K562 (cell line): ENCODE data around the gene CFAP73. TPM values are rescaled to one million over a fixed set of nuclear protein-coding genes. Genes with fewer than 3 reads are reported as not detected.

Experiments used
- ATAC-seq: fragments of 200-7000 bp; cut with Tn5 transposase; 3 replicates; pipeline ENCODE4 v1.9.1; 2020; ENCODE audit warnings: moderate library complexity
- BruUV-seq: library from RNA; stranded (reverse); fragments of 400-500 nt; replicated peaks from 2 replicates; lab custom pipeline; 2021; lab: Mats Ljungman, UMichigan
- CTCF ChIA-PET: fragments of 300-600 bp; formaldehyde crosslinking; extraction: SDS; loops from one replicate; lab custom pipeline; 2021; ENCODE audit warnings: low intra/inter-chr PET ratio; lab: Yijun Ruan, JAX
- POLR2A ChIA-PET: fragments of 300-600, 350-650 bp; sonication (Branson Sonifier 250); formaldehyde crosslinking; extraction: SDS; loops from one replicate; lab custom pipeline; 2021; ENCODE audit warnings: antibody characterized with exemption, inconsistent platforms; lab: Yijun Ruan, JAX
- DNase-seq, 4 experiments: peaks; one replicate each; pipeline versions ENCODE4 v3.0.0 to v3.0.0-alpha.2; 2011 to 2018; ENCODE audit warnings: low spot score in 3 of 4, mixed read lengths in 3 of 4; ENCODE audit errors: extremely low read depth in 1 of 4
- FAIRE-seq: peaks from 2 replicates; lab custom pipeline; 2011; peaks lifted over from hg19 to GRCh38; lab: Jason Lieb, UNC
- H2AFZ ChIP-seq: 2 replicates; pipeline ENCODE4 v1.6.0; 2011; ENCODE audit warnings: low read depth, low read length, control low read depth, inconsistent platforms
- H3K27ac ChIP-seq: fragments of 200-600 bp; 3 replicates; pipeline ENCODE4 v1.8.0; 2011; ENCODE audit warnings: low read depth, mild to moderate bottlenecking, control low read depth, inconsistent platforms, low read length, moderate library complexity, mixed read lengths; ENCODE audit errors: extremely low read depth
- H3K27me3 ChIP-seq, 2 experiments: fragments of 300-600 bp in 1 of 2; 2 replicates in 1 of 2; 3 replicates in 1 of 2; pipeline versions ENCODE4 v1.6.0 to v1.8.0; 2011; ENCODE audit warnings: inconsistent platforms in 2 of 2, low read length in 2 of 2, mild to moderate bottlenecking in 1 of 2, mixed read lengths in 1 of 2, moderate library complexity in 1 of 2; ENCODE audit not compliant: control insufficient read depth in 2 of 2, insufficient read depth in 2 of 2
- H3K36me3 ChIP-seq: fragments of 300-600 bp; 3 replicates; pipeline ENCODE4 v1.8.0; 2011; ENCODE audit warnings: mild to moderate bottlenecking, low read length, inconsistent platforms; ENCODE audit not compliant: control insufficient read depth, insufficient read depth
- H3K4me1 ChIP-seq, 2 experiments: fragments of 200-600 bp in 1 of 2; replicated peaks in 1 of 2; 2 replicates in 1 of 2; 3 replicates in 1 of 2; pipeline versions ENCODE4 v1.5.1 to v1.8.0; 2011; ENCODE audit warnings: inconsistent platforms in 2 of 2, low read length in 2 of 2, mild to moderate bottlenecking in 1 of 2, mixed read lengths in 1 of 2, moderate library complexity in 1 of 2; ENCODE audit not compliant: control insufficient read depth in 2 of 2, insufficient read depth in 2 of 2
- H3K4me2 ChIP-seq: 2 replicates; pipeline ENCODE4 v1.6.1; 2011; ENCODE audit warnings: low read length, control low read depth, inconsistent platforms, mixed read lengths; ENCODE audit not compliant: insufficient read depth
- H3K4me3 ChIP-seq: fragments of 200-600 bp; sonication (generic), shearing (Covaris generic); 2 replicates; pipeline ENCODE4 v1.5.1; 2016; ENCODE audit warnings: control low read depth, inconsistent platforms
- H3K79me2 ChIP-seq: fragments of 200-600 bp; 3 replicates; pipeline ENCODE4 v1.8.0; 2011; ENCODE audit warnings: low read length, inconsistent platforms; ENCODE audit not compliant: control insufficient read depth, insufficient read depth
- H3K9ac ChIP-seq, 2 experiments: 2 replicates each; pipeline versions ENCODE4 v1.6.0 to v1.6.1; 2011; ENCODE audit warnings: low read depth in 2 of 2, low read length in 2 of 2, control low read depth in 1 of 2, inconsistent platforms in 1 of 2, mild to moderate bottlenecking in 1 of 2, mixed read lengths in 1 of 2; ENCODE audit not compliant: insufficient read depth in 1 of 2
- H3K9me1 ChIP-seq: one replicate; pipeline ENCODE4 v1.6.0; 2011; ENCODE audit warnings: inconsistent platforms, mild to moderate bottlenecking, low read length, moderate library complexity; ENCODE audit not compliant: control insufficient read depth, insufficient read depth
- H3K9me3 ChIP-seq: replicated peaks from 2 replicates; pipeline ENCODE4 v1.5.1; 2011; ENCODE audit warnings: low read depth, low read length, inconsistent platforms; ENCODE audit not compliant: control insufficient read depth, insufficient read depth
- H4K20me1 ChIP-seq: replicated peaks from 2 replicates; pipeline ENCODE4 v1.6.1; 2011; ENCODE audit warnings: low read length, inconsistent platforms, mixed read lengths; ENCODE audit not compliant: control insufficient read depth, insufficient read depth
- AFF1 ChIP-seq, 2 experiments: fragments of 450-650 bp; IDR thresholded peaks; 2 replicates each; pipeline ENCODE4 v1.6.1; 2018; ENCODE audit warnings: mild to moderate bottlenecking in 2 of 2, low read depth in 1 of 2; ENCODE audit not compliant: partially characterized antibody in 2 of 2
- ARID2 ChIP-seq: fragments of 450-650 bp; IDR thresholded peaks from 2 replicates; pipeline ENCODE4 v1.6.1; 2017; ENCODE audit warnings: antibody characterized with exemption, mild to moderate bottlenecking
- CEBPB ChIP-seq: fragments of 450-650 bp; IDR thresholded peaks from 2 replicates; pipeline ENCODE4 v1.6.1; 2016; ENCODE audit warnings: missing genetic modification characterization, missing compliant biosample characterization
- CEBPG ChIP-seq, 3 experiments: fragments of 200-800 bp in 1 of 3; sonication (Bioruptor generic) in 1 of 3; sonication (generic) in 1 of 3; formaldehyde crosslinking in 1 of 3; IDR thresholded peaks in 2 of 3; conservative IDR thresholded peaks in 1 of 3; 2 replicates each; pipeline versions ENCODE4 v1.6.1 to v1.8.0; 2016 to 2022; ENCODE audit warnings: missing compliant biosample characterization in 2 of 3, missing genetic modification characterization in 2 of 3, mild to moderate bottlenecking in 1 of 3, missing genetic modification reagents in 1 of 3
- CHD2 ChIP-seq: IDR thresholded peaks from 2 replicates; pipeline ENCODE4 v1.6.1; 2011; ENCODE audit warnings: low read depth, low read length
- EZH2 ChIP-seq: IDR thresholded peaks from 2 replicates; pipeline ENCODE4 v1.6.1; 2012; ENCODE audit warnings: low read depth, mild to moderate bottlenecking, inconsistent platforms, low read length, borderline replicate concordance
- JUNB ChIP-seq: fragments of 450-650 bp; formaldehyde crosslinking; conservative IDR thresholded peaks from 2 replicates; pipeline ENCODE4 v1.4.0; 2020; ENCODE audit warnings: mild to moderate bottlenecking
- NBN ChIP-seq: fragments of 450-650 bp; IDR thresholded peaks from 2 replicates; pipeline ENCODE4 v1.6.1; 2016; ENCODE audit warnings: low read depth, mild to moderate bottlenecking
- SMAD2 ChIP-seq: fragments of 150-350 bp; IDR thresholded peaks from 2 replicates; pipeline ENCODE4 v1.6.1; 2014; ENCODE audit warnings: low read depth, mild to moderate bottlenecking, low read length
- ZNF518B ChIP-seq: fragments of 250-450 bp; sonication (Bioruptor Pico); IDR thresholded peaks from 2 replicates; pipeline ENCODE4 v1.5.0; 2021; ENCODE audit warnings: mild to moderate bottlenecking, moderate library complexity
- WGBS: fragments of 100-300 bp; shearing (Covaris generic); methylation state at CpG from one replicate; pipeline ENCODE4 v1.1.6; 2016; ENCODE audit warnings: low coverage, mixed read lengths; ENCODE audit not compliant: insufficient coverage; ENCODE audit errors: missing lambda C conversion rate; 5-methylcytosine and 5-hydroxymethylcytosine counted together
- in situ Hi-C: fragments of 300-500 bp; cut with MboI; formaldehyde crosslinking; loops from 4 replicates; pipeline ENCODE4 v1.15.0; 2018; ENCODE audit warnings: inconsistent platforms, mixed read lengths
- intact Hi-C: fragments of 100-400 bp; cut with micrococcal nuclease; formaldehyde crosslinking; loops from 2 replicates; pipeline ENCODE4 v1.14.2; 2022
- polyA plus RNA-seq, 8 experiments: library from polyadenylated mRNA; depleted of rRNA in 4 of 8; stranded (reverse) in 5 of 8; unstranded in 3 of 8; fragments of >200 nt; fragmentation: Nextera tagmentation in 2 of 8; fragmentation: Illumina TruSeq in 1 of 8; extraction: Ambion mirVana in 2 of 8; extraction: Trizol in 1 of 8; gene quantifications; 2 replicates each; pipeline versions ENCODE4 v1.2.1 to v1.2.3, GENCODE V29; 2011 to 2014; ENCODE audit warnings: inconsistent platforms in 1 of 8, missing spikeins in 1 of 8
- total RNA-seq, 7 experiments: library from RNA; depleted of rRNA in 6 of 7; stranded (reverse); fragments of >200 nt in 6 of 7; fragmentation: Illumina TruSeq in 2 of 7; extraction: Trizol in 2 of 7; gene quantifications; 2 replicates each; pipeline versions ENCODE4 v1.2.1 to v1.2.3, GENCODE V29; 2011 to 2021; ENCODE audit warnings: low replicate concordance in 1 of 7

CFAP73 gene
- total and polyA plus RNA-seq, 9 of the 15 experiments (the other 6 are each of a cell fraction or from before 2014, with no cell fraction given), result not detected

GRCh38 chr12:113136128-113136989 lies 13.2 kb upstream of the CFAP73 start (continued):
- no peak for TF ChIP-seq ZNF518B
- no peak for TF ChIP-seq ARID2
- TF ChIP-seq EZH2, result no peak

- H3K9me1 ChIP-seq, result no peaks in the 10 kb centered on the region
- H3K4me3 ChIP-seq, result no peak overlapping the region
- H3K36me3 ChIP-seq, result no peaks in the 10 kb centered on the region
- no peak for FAIRE-seq
- 3% methylated on average over 6 of the region's 6 CpGs for WGBS
- no peak overlapping the region for H2AFZ ChIP-seq
- no TSS peak for BruUV-seq
- no peaks in the 10 kb centered on the region for H3K27me3 ChIP-seq
- CTCF ChIA-PET, result no interaction called here
- intact Hi-C loops, result no loop called here
- TF ChIP-seq JUNB (CRISPR knock-in tag) (no peak), SMAD2 (no peak), CHD2 (no peak), NBN (no peak), CEBPG (CRISPR knock-in tag; IDR thresholded peaks at IDR 0.05) (no peak), CEBPG (tag; conservative IDR thresholded peaks at IDR 0.05 in 1 of 2, IDR thresholded peaks at IDR 0.05 in 1 of 2) (0 out of 4 replicates have a peak, but pooled peaks of 1 of the 2 experiments have one; percentile 21), AFF1 (IDR thresholded peaks at IDR 0.05; ENCODE audit: low read depth in 1 of 2, partially characterized antibody in 2 of 2) (no peak), CEBPB (tag) (peak; percentile 46; the same call in 1 of the 2 replicates)
- peaks cover 8 to 22% of the 10 kb centered on the region in 2 experiments for H3K4me1 ChIP-seq
- no peak overlapping the region for H3K4me2 ChIP-seq
- DNase-seq, result no peak
- H3K79me2 ChIP-seq, result no peaks in the 10 kb centered on the region
- no peak overlapping the region for H3K27ac ChIP-seq
- no peak for ATAC-seq
- no peak overlapping the region for H3K9ac ChIP-seq
- H3K9me3 ChIP-seq, result no peaks in the 10 kb centered on the region
- in situ Hi-C loops, result no loop called here
- H4K20me1 ChIP-seq, result peaks cover 10% of the 10 kb centered on the region
- POLR2A ChIA-PET, result interaction anchor here (0.7 to 1.0 kb wide), 2 partner anchors 48 to 513 kb away, joined by 3 read pairs; partner anchors contain the start of gene DDX54
Observed at GRCh38 chr12:113136990-113137511, 12.5 kb upstream of the CFAP73 start.
